Kidney (tissue), 14 donors: ENCODE results near the gene TNNI3K. TPM values are rescaled to one million over a fixed set of nuclear protein-coding genes. Genes with fewer than 3 reads are reported as not detected.

ENCODE experiments used
- DNase-seq, 5 donors: peaks; one replicate each; pipeline ENCODE4 v3.0.0-alpha.2; 2013 to 2020
- FAIRE-seq: peaks from 2 replicates; lab custom pipeline; 2012; peaks lifted over from hg19 to GRCh38; lab: Jason Lieb, UNC
- H3K27ac ChIP-seq, 2 donors: one replicate each; pipeline ENCODE4 v1.7.0; 2013; ENCODE audit warnings: low read depth in 2 of 2, low read length in 2 of 2, inconsistent platforms in 1 of 2
- H3K27me3 ChIP-seq: one replicate; pipeline ENCODE4 v1.7.1; 2013; ENCODE audit warnings: low read length, inconsistent platforms; ENCODE audit not compliant: control insufficient read depth, insufficient read depth
- H3K36me3 ChIP-seq, 3 donors: one replicate each; pipeline versions ENCODE4 v1.7.0 to v1.7.1; 2013; ENCODE audit warnings: low read length in 3 of 3, control low read depth in 1 of 3, inconsistent platforms in 1 of 3; ENCODE audit not compliant: insufficient read depth in 3 of 3, control insufficient read depth in 2 of 3
- H3K4me1 ChIP-seq, 3 donors: one replicate each; pipeline versions ENCODE4 v1.7.0 to v1.7.1; 2013; ENCODE audit warnings: low read length in 3 of 3, inconsistent platforms in 1 of 3, low read depth in 1 of 3; ENCODE audit not compliant: control insufficient read depth in 2 of 3, insufficient read depth in 2 of 3
- H3K4me3 ChIP-seq, 3 donors: one replicate each; pipeline versions ENCODE4 v1.7.0 to v1.8.1; 2013; ENCODE audit warnings: low read length in 3 of 3, control low read depth in 1 of 3, inconsistent platforms in 1 of 3
- H3K9ac ChIP-seq, 3 donors: one replicate each; pipeline versions ENCODE4 v1.7.0 to v1.7.1; 2013; ENCODE audit warnings: low read length in 3 of 3, control low read depth in 1 of 3, inconsistent platforms in 1 of 3
- H3K9me3 ChIP-seq, 3 donors: one replicate each; pipeline versions ENCODE4 v1.7.0 to v1.7.1; 2013; ENCODE audit warnings: low read length in 3 of 3, control low read depth in 1 of 3, inconsistent platforms in 1 of 3; ENCODE audit not compliant: control insufficient read depth in 2 of 3, insufficient read depth in 1 of 3
- intact Hi-C: fragments of 100-400 bp; cut with DNase I; formaldehyde crosslinking; loops from one replicate; pipeline ENCODE4 v1.11.1; 2022
- polyA plus RNA-seq: library from polyadenylated mRNA; stranded (reverse); fragments of 350-450 nt; fragmentation: Illumina TruSeq; extraction: RNeasy Lipid Tissue Mini Kit (QIAGEN cat#74804); gene quantifications from one replicate; pipeline ENCODE4 v1.2.3, GENCODE V29; 2014; ENCODE audit warnings: low read depth, low replicate concordance; ENCODE audit not compliant: insufficient read depth
- total RNA-seq: library from RNA; stranded (reverse); fragmentation: NEBNext Ultra II Directional; extraction: Animal tissue kit (Norgen Biotek cat#: 25700); gene quantifications from one replicate; pipeline ENCODE4 v1.2.1, GENCODE V29; 2021
- TF ChIP-seq, protein P1 (sequence below): IDR thresholded peaks from 3 replicates; pipeline ENCODE4 v1.5.1; 2012; ENCODE audit warnings: mild to moderate bottlenecking, moderate library complexity, borderline replicate concordance; ENCODE audit not compliant: insufficient read depth; ENCODE audit errors: extremely low read depth
- donor health status: control.
- donor health status: control.
- donor health status: control.
- donor health status: control.
- donor health status: control.
- donor health status: DM: yes; HTN: yes; CAD: no.
- donor health status: Normal renal cell carcinoma (clear cell type).

TNNI3K gene
- total and polyA plus RNA-seq, 2 donors from 2014 or later, result 1.4 to 2.2 TPM

DNA sequence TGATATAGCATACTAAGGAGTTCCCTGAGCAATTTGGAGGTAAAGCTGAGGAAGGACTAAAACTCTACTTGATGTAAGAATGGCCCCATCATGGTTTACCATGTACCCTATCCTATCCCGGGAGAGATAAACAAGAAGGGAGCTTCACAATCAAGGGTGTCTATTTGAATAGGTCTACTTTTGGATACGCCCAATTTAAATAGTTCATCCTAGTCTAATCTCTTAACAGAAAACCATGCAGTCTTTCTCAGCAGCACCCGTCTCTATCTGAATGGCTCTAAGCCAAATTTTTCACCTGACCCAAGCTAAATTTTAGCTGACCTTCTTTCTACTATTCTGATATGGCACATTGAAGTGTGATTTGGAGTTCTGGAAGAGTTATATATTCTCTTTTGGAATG, 122.0 kb downstream of the TNNI3K start:
- no peaks in the 10 kb centered on the region for H3K36me3 ChIP-seq
- H3K27me3 ChIP-seq, result no peaks in the 10 kb centered on the region
- no peak overlapping the region for H3K27ac ChIP-seq
- intact Hi-C loops, result no loop called here
- no peaks in the 10 kb centered on the region for H3K4me1 ChIP-seq
- TF ChIP-seq, protein P1, sequence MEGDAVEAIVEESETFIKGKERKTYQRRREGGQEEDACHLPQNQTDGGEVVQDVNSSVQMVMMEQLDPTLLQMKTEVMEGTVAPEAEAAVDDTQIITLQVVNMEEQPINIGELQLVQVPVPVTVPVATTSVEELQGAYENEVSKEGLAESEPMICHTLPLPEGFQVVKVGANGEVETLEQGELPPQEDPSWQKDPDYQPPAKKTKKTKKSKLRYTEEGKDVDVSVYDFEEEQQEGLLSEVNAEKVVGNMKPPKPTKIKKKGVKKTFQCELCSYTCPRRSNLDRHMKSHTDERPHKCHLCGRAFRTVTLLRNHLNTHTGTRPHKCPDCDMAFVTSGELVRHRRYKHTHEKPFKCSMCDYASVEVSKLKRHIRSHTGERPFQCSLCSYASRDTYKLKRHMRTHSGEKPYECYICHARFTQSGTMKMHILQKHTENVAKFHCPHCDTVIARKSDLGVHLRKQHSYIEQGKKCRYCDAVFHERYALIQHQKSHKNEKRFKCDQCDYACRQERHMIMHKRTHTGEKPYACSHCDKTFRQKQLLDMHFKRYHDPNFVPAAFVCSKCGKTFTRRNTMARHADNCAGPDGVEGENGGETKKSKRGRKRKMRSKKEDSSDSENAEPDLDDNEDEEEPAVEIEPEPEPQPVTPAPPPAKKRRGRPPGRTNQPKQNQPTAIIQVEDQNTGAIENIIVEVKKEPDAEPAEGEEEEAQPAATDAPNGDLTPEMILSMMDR, result no peak
- H3K9ac ChIP-seq, result no peak overlapping the region
- no peaks in the 10 kb centered on the region for H3K9me3 ChIP-seq
- no peak overlapping the region for H3K4me3 ChIP-seq
- DNase-seq, result no peak
- no peak for FAIRE-seq

DNA sequence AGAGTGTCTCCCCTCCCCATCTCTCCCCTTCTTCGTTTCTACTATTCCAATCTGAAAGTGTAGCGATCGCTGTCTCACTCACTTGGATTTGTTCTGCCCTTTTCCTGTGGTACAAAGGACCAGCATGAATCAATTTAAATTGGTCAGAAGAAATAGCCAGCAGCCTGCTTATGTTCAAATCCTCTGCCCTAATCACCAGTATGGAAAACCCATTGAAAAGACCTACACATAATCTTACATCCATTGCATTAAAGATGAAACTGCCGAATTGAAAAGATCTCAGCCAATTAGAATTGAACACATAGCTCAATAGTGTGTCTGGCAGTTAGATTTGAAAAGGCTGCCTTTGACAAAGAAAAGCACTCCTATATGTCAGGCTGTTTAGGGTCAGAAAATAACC, 122.6 kb downstream of the TNNI3K start:
- TF ChIP-seq, protein P1, result no peak
- no peak overlapping the region for H3K27ac ChIP-seq
- no peaks in the 10 kb centered on the region for H3K4me1 ChIP-seq
- DNase-seq (no peak), FAIRE-seq (no peak)
- no peak overlapping the region for H3K9ac ChIP-seq
- H3K9me3 ChIP-seq, result no peaks in the 10 kb centered on the region
- H3K4me3 ChIP-seq, result no peak overlapping the region
- H3K27me3 ChIP-seq, result no peaks in the 10 kb centered on the region
- intact Hi-C loops, result no loop called here
- H3K36me3 ChIP-seq, result no peaks in the 10 kb centered on the region

DNA sequence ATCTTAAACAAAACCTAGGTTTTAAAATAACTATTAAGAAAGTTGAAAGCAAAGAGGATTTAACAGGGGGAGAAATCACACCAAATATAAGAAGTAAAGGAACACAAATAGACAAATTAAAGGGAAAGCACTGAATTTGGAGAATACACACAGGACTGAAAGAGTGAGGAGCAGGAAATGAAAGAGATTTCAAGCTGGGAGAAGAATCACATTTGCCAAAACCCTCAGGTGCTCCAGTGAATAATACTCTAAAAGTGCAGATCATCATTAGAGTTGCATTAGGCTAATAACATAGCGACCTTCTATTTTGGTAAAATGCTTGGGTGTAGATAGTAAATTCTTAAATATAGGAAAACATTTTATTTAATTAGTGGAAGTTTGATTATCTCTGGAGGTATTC, 127.5 kb downstream of the TNNI3K start:
- FAIRE-seq (no peak), DNase-seq (no peak)
- Histone ChIP-seq H3K27me3 (no peaks in the 10 kb centered on the region), H3K4me3 (no peak overlapping the region), H3K36me3 (no peaks in the 10 kb centered on the region), H3K4me1 (no peaks in the 10 kb centered on the region), H3K9ac (no peak overlapping the region), H3K27ac (no peak overlapping the region), H3K9me3 (no peaks in the 10 kb centered on the region)
- TF ChIP-seq, protein P1, result no peak
- intact Hi-C loops, result no loop called here

GRCh38 chr1:74363220-74363619, 128.0 kb downstream of the TNNI3K start:
- no peak overlapping the region for H3K4me3 ChIP-seq
- H3K27me3 ChIP-seq, result no peaks in the 10 kb centered on the region
- H3K36me3 ChIP-seq, result no peaks in the 10 kb centered on the region
- H3K9ac ChIP-seq, result no peak overlapping the region
- intact Hi-C loops, result no loop called here
- TF ChIP-seq, protein P1, result no peak
- H3K9me3 ChIP-seq, result no peaks in the 10 kb centered on the region
- DNase-seq (peak in 1 of 5 donors; percentile 9), FAIRE-seq (no peak)
- no peaks in the 10 kb centered on the region for H3K4me1 ChIP-seq
- H3K27ac ChIP-seq, result no peak overlapping the region
